ENCODE measurements around the gene ATP13A3.

GRCh38 chr3:194472290-194472920 lies 14.4 kb downstream of the ATP13A3 start:
- TF ChIP-seq CTCF (IDR thresholded peaks at IDR 0.05), result peak; percentile 88 to 96 (median 95)
- no peak for TF ChIP-seq POLR2AphosphoS5 (IDR thresholded peaks at IDR 0.05)
- no peak for TF ChIP-seq POLR2A (IDR thresholded peaks at IDR 0.05)
